GM19238 (cell line): ENCODE measurements around the gene CACNA2D4.

Experiments
- DNase-seq: peaks from one replicate; pipeline ENCODE4 v3.0.0; 2011; ENCODE audit warnings: low spot score; ENCODE audit not compliant: insufficient read length

Gene CACNA2D4

GRCh38 chr12:1845886-1846285 is 72.6 kb downstream of the CACNA2D4 start:
- no peak for DNase-seq

GRCh38 chr12:1845427-1845826 is 73.0 kb downstream of the CACNA2D4 start:
- DNase-seq = no peak

GRCh38 chr12:1844661-1845409 is 73.6 kb downstream of the CACNA2D4 start:
- no peak for DNase-seq

GRCh38 chr12:1844223-1844622 is 74.2 kb downstream of the CACNA2D4 start:
- DNase-seq = no peak

DNA sequence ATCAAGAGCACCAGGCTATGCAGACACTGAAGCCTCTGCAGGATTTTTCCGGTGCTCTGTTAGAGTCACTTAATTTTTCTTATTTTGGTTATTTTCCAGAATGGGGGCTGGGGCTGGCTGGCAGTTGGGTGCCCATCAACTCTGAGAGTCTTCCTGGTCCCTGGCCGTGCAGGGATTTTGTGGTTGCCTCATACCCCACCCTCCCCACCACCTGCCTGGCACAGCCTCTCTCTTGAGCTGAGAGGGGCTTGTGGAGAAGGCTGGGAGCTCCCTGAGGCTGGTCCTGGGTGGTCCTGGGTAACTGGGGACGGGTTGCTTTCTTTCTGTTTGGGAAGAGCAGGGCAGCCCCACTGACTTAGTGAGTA is 74.8 kb downstream of the CACNA2D4 start:
- DNase-seq = no peak

DNA sequence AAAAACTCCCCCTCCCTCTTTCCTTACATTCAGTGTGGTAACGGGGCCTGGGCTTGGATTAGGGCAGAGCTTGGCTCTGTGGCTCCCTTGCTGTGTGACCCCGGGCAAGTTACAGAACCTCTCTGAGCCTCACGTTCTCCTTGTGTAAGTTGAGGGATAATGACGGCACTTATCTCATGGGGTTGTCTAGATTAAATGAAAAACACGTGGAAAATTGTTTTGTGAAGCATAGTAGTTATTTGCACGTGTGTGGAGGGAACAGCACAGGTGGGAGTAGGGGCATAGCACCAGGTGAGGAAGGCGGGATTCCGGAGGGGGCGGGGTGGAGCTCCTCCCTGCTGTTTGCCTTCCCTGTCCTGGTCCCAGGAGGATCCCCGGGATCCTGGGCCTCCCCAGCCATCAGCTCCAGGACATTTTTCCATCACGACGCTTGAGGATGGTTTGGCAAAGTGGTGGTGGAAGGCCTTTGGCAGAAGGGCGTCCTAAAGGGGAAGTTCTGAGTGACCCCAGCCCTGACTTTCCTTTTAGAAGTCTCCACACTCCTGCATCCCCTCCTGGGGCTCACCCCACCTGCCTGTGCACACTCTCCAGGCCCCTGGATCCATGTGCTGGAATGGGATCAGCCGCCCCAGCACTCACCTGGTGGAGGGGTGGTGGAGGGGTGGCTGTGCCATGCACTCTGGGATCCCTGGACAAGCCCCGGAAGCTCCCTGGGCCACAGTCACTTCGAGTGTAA is 75.4 kb downstream of the CACNA2D4 start:
- DNase-seq = no peak

GRCh38 chr12:1842183-1842904 is 76.1 kb downstream of the CACNA2D4 start:
- no peak for DNase-seq

GRCh38 chr12:1841586-1842182 is 76.8 kb downstream of the CACNA2D4 start:
- DNase-seq = no peak

DNA sequence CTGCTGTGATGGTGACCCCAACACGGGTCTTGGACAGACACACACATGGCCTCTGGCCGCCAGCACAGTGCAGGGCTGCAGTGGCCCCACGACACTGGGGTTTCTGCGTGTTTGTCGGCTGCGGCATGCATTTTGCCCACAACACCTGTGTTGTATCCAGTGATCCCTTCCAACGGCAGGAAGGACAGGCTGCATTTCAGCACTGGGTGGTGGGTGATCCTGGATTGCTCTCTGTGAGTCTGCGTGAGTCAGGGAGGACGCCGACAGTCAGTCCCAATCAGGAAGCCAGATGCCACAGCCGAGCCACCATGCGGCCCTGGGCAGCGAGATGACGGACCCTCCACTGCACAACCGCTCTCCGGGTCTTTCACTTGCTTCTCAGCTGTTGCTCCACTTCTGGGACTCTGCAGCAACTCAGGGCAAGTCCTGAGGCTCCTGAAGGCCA is 77.4 kb downstream of the CACNA2D4 start:
- no peak for DNase-seq

DNA sequence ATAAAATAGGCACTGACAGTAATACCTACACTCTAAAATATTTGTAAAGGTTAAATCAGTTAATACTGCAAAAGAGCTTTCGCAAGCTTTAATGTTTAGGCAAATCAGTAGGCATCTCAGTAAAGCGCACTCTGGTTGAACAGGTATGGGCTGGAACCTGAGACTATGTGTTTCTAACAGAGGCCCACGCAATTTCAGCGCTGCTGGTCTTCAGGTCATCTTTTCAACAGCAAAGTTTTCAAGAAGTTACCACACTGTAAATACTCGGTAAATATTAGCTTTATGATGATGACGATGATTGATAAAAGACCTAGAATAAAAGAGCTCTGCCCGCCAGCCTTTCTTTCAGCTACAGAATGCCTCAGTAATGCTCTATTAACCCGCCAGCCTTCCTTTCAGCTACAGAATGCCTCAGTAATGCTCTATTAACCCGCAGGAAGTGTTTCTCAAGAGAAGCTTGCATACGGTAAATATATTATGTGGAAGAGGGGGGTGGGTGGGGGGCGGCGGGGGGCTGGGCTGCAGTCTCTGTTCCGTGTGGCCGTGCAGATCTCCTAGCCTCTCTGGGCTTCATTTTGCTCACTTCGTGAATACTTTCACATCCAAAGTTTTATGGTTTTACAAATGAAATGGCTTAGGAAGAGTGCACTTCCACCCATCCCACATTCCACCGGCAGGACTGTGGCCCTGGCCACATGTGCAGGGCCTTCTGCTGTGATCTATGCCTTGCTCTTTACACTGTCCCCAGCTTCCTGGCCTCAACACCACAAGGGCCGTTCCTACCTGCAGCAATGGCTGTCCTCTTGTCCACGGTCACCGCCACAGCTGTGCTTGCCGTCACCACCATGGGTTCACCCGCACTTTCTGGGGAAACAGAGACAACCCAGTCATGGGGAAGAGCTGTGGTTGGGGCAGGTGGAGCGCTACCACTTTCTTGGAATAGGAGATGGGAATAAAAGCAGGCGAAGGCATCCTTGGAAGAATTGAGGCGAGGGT is 78.2 kb downstream of the CACNA2D4 start:
- DNase-seq = no peak

- no peak for DNase-seq
These were observed 79.0 kb downstream of the CACNA2D4 start for GRCh38 chr12:1839464-1839863.

DNA sequence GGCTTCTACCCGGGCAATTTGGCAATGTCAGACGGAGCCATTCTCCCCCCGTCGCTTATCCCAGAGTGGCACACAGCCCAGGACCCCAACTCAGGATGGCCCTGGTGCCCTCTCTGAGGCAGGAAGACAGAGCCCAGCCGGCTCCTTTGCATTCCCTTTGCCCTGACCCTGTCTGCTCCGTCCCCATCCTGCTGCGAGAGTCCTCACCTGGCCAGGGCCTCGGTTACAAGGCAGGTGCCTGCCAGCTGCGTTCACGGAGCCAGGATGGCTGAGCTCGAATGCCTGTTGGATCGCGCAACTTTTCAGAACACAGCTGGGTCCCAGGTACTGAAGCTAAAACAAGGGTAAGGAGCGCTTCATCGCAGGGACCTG is 79.5 kb downstream of the CACNA2D4 start:
- DNase-seq = no peak

GRCh38 chr12:1838205-1838993 is 80.1 kb downstream of the CACNA2D4 start:
- DNase-seq = no peak

DNA sequence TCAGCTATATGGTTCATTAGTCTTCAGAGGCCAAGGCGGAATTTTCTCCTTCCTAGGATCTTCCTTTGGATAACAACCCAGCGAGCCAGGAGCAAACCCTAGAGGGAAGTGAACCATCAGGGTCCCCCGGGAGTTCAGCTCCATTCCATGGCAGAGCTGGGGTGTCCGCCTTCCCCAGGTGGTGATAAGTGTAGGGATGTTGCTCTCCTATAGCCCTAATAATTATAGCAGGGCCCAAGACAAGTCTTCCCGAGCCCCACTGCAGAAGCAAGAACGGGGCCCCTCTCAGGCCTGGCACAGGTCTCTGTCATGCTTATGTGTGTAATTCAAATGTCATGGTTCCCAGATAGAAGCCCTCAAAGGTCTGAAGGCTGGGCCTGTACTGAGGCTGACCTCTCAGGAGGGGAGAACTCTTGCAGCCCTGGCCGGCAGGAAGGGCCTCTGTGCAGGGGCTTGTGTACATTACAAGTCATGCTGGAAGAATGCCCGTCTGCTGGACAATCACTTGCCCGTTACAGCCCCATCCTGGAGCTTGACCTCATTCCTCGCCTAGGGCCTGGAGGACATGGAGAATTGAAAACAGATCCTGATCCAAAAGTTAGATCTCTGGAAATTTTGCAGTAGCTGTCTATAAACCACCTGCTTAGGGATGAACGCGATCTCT is 80.8 kb downstream of the CACNA2D4 start:
- DNase-seq = no peak

DNA sequence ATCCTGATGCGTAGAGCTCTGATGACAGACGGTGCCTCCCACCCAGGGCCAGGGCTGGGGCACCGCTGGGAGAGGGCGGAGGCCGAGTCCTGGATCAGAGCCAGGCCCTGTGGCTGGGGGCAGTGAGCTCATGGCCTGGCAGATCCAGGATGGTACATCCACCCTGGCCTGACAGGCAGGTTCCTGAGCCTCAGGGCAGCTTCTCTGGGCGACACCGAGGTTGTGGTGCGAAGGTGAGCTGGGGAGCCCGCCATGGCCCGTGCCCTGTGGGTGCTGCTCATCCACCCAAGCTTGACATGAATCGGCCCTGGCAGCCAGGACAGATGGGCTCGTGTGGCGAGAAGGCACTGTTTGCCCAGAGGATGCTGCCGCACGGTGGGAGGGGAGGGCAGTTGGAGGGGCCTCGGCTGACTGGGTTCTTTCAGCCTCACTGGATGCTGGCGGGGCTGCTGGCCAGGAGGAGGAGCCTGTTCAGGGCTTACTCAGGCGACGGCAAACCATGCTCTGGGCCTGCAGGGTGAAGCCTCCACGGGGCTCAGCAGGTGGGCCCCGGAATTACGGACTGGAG is 81.5 kb downstream of the CACNA2D4 start:
- no peak for DNase-seq

DNA sequence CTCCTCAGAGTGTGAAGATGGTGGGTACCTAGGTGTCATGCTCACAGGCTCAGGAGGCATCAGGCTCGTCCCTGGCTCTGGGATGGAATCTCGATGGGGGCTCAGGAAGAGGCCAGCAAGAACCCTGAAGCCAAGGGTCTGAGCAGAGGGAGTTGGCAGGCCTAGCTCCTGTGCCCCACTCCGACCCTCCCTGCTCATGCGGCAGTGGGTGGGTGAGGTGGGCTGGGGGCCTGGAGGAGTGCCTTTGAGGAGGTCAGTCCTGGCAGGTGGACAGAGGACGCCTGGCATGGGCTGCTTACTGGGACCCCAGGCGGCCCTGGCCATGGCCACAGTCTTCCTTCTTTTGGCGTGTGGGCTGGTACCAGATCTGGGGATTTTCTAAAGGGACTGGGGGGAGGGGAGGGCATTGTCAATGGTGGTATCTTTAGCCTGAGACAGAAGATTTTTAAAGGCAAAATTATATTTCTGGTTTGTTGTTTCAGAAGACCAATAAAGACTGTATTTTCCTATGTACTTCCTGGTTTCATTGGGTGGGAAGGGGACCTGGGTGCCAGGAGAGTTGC is 82.1 kb downstream of the CACNA2D4 start:
- DNase-seq = no peak

- DNase-seq = no peak
These were observed 83.0 kb downstream of the CACNA2D4 start for GRCh38 chr12:1835211-1836131.
